Esophagus muscularis mucosa (tissue), 4 donors: ENCODE data around the gene AFTPH. TPM values are rescaled to one million over a fixed set of nuclear protein-coding genes. Genes with fewer than 3 reads are reported as not detected.

ENCODE experiments used
- DNase-seq: peaks from one replicate; pipeline ENCODE4 v3.0.0-alpha.2; 2017; ENCODE audit errors: extremely low spot score
- H3K27ac ChIP-seq, 4 donors: fragments of 200-600 bp; sonication (generic); replicated peaks in 1 of 4; 1 replicate in 3 of 4; 2 replicates in 1 of 4; pipeline ENCODE4 v1.5.1; 2016 to 2019; ENCODE audit warnings: mild to moderate bottlenecking in 1 of 4
- H3K27me3 ChIP-seq, 4 donors: fragments of 200-600 bp; sonication (generic); one replicate each; pipeline versions ENCODE4 v1.5.1 to v1.6.0; 2016 to 2019
- H3K36me3 ChIP-seq, 4 donors: fragments of 200-600 bp; sonication (generic); one replicate each; pipeline ENCODE4 v1.5.1; 2016 to 2019
- H3K4me1 ChIP-seq, 4 donors: fragments of 200-600 bp; sonication (generic); one replicate each; pipeline ENCODE4 v1.5.1; 2016 to 2019
- H3K4me3 ChIP-seq, 4 donors: fragments of 200-600 bp; sonication (generic); 1 replicate in 2 of 4; 2 replicates in 2 of 4; pipeline ENCODE4 v1.5.1; 2016 to 2019; ENCODE audit warnings: mild to moderate bottlenecking in 4 of 4, moderate library complexity in 1 of 4
- H3K9me3 ChIP-seq, 4 donors: fragments of 200-600 bp; sonication (generic); 1 replicate in 3 of 4; 2 replicates in 1 of 4; pipeline ENCODE4 v1.5.1; 2016 to 2019
- EP300 ChIP-seq: sonication (generic); formaldehyde crosslinking; IDR thresholded peaks from one replicate; pipeline ENCODE4 v1.6.1; 2017; ENCODE audit warnings: antibody characterized with exemption
- POLR2A ChIP-seq: fragments of 450-650 bp; IDR thresholded peaks from one replicate; pipeline ENCODE4 v1.6.1; 2017; ENCODE audit warnings: antibody characterized with exemption, moderate library complexity, mild to moderate bottlenecking, low read depth
- POLR2AphosphoS5 ChIP-seq, 2 donors: sonication (generic); formaldehyde crosslinking; IDR thresholded peaks; one replicate each; pipeline ENCODE4 v1.6.1; 2017; ENCODE audit warnings: antibody characterized with exemption in 2 of 2
- WGBS: methylation state at CpG from one replicate; pipeline ENCODE4 v1.1.5; 2018; 5-methylcytosine and 5-hydroxymethylcytosine counted together
- intact Hi-C: fragments of 100-400 bp; cut with DNase I; formaldehyde crosslinking; loops from one replicate; pipeline ENCODE4 v1.15.1; 2023
- total RNA-seq, 4 donors: library from RNA; depleted of rRNA; stranded (reverse); fragments of >200 nt; gene quantifications; one replicate each; pipeline versions ENCODE4 v1.1.0 to v1.2.1, GENCODE V29; 2016
- TF ChIP-seq, protein P1 (sequence below), 3 experiments: fragments of 200-600 bp in 2 of 3; fragments of 450-650 bp in 1 of 3; sonication (generic) in 2 of 3; IDR thresholded peaks; one replicate each; pipeline ENCODE4 v1.5.1; 2017 to 2019; ENCODE audit warnings: antibody characterized with exemption in 3 of 3, mild to moderate bottlenecking in 2 of 3, moderate library complexity in 1 of 3

Gene AFTPH
- total RNA-seq, 4 donors from 2014 or later: 27.5 to 36.1 (median 35.7) TPM

DNA sequence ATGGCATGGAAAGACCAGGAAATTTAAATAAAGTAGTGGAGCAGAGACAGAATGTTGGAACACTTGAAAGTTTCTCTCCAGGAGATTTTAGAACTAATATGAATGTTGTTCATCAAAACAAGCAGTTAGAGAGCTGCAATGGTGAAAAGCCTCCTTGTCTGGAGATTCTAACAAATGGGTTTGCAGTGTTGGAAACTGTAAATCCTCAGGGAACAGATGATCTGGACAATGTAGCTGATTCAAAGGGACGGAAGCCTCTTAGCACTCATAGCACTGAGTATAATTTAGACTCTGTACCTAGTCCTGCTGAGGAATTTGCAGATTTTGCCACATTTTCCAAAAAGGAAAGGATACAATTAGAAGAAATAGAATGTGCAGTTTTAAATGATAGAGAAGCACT, 27.7 kb downstream of the AFTPH start:
- Histone ChIP-seq H3K9me3 (no peaks in the 10 kb centered on the region), H3K27ac (no peak overlapping the region), H3K36me3 (peaks cover 0 to 12% (median 6%) of the 10 kb centered on the region in 4 donors), H3K27me3 (no peaks in the 10 kb centered on the region), H3K4me1 (peaks cover 0 to 13% (median 7%) of the 10 kb centered on the region in 4 donors), H3K4me3 (no peak overlapping the region)
- TF ChIP-seq EP300 (no peak), POLR2A (no peak), POLR2AphosphoS5 (IDR thresholded peaks at IDR 0.05) (no peak)
- TF ChIP-seq, protein P1, sequence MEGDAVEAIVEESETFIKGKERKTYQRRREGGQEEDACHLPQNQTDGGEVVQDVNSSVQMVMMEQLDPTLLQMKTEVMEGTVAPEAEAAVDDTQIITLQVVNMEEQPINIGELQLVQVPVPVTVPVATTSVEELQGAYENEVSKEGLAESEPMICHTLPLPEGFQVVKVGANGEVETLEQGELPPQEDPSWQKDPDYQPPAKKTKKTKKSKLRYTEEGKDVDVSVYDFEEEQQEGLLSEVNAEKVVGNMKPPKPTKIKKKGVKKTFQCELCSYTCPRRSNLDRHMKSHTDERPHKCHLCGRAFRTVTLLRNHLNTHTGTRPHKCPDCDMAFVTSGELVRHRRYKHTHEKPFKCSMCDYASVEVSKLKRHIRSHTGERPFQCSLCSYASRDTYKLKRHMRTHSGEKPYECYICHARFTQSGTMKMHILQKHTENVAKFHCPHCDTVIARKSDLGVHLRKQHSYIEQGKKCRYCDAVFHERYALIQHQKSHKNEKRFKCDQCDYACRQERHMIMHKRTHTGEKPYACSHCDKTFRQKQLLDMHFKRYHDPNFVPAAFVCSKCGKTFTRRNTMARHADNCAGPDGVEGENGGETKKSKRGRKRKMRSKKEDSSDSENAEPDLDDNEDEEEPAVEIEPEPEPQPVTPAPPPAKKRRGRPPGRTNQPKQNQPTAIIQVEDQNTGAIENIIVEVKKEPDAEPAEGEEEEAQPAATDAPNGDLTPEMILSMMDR (IDR thresholded peaks at IDR 0.05): no peak
- DNase-seq: no peak
- WGBS: 86% methylated on average over 1 of the region's 1 CpG
- intact Hi-C loops: no loop called here

DNA sequence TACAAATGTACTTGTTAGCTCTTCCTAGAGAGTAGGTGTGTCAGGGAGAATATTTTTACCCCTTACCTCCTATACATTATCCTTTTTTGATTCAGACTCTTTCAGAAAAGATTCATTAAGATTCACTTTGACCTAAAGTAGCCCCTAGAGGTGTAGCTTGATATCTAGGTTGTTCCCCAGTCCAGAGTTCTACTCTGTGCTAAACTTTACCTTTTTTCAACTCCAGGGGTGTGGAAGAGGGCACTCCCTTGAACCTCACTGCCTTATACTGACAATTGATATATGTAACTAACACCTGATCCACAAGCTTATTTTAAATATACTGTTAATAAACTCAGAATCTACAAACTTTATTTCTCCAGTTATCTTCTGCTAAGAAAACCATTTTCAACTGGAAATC, 30.0 kb downstream of the AFTPH start:
- Histone ChIP-seq H3K27me3 (no peaks in the 10 kb centered on the region), H3K27ac (no peak overlapping the region), H3K36me3 (peaks cover 0 to 17% (median 6%) of the 10 kb centered on the region in 4 donors), H3K4me1 (peaks cover 0 to 13% (median 5%) of the 10 kb centered on the region in 4 donors), H3K9me3 (no peaks in the 10 kb centered on the region), H3K4me3 (no peak overlapping the region)
- no peak for TF ChIP-seq EP300
- no peak for TF ChIP-seq POLR2AphosphoS5 (IDR thresholded peaks at IDR 0.05)
- no peak for TF ChIP-seq POLR2A
- TF ChIP-seq, protein P1 (IDR thresholded peaks at IDR 0.05): no peak
- DNase-seq: no peak
- intact Hi-C loops: no loop called here

DNA sequence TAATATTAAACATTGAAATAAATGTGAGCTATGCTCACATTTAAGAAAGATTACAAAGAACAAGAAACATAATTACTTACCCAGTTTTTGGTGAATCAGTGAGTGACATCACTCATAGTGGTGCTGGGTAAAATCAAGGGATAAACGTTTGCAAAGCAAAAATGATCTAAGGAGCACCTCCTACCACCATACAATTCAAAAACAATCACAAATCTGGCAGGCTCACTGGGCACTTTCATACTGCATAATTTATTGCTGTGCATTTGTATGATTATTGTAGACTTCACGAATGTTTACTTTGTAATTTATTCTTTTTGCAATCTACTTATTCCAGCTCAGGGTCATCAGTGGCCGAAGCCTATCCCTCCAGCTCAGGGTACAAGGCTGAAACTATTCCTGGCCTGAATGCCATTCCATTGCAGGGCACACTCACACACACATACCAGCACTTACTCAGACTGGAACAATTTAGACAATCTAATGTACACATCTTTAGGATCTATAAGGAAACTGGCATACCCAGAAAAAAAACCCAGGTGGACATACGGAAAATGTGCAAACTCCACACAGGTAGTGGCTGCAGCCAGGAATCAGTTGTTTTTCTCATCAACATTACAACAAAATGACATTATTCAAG, 34.4 kb downstream of the AFTPH start:
- no peak for DNase-seq
- intact Hi-C loops: no loop called here
- 87% methylated on average over 4 of the region's 4 CpGs for WGBS
- H3K36me3 ChIP-seq: peaks cover 0 to 6% (median 0%) of the 10 kb centered on the region in 4 donors
- H3K27me3 ChIP-seq: no peaks in the 10 kb centered on the region
- H3K4me1 ChIP-seq: peaks cover 0 to 13% (median 5%) of the 10 kb centered on the region in 4 donors
- TF ChIP-seq POLR2A: no peak
- no peak for TF ChIP-seq EP300
- TF ChIP-seq, protein P1 (IDR thresholded peaks at IDR 0.05): no peak
- no peak for TF ChIP-seq POLR2AphosphoS5 (IDR thresholded peaks at IDR 0.05)
- H3K27ac ChIP-seq: no peak overlapping the region
- H3K4me3 ChIP-seq: no peak overlapping the region
- no peaks in the 10 kb centered on the region for H3K9me3 ChIP-seq

DNA sequence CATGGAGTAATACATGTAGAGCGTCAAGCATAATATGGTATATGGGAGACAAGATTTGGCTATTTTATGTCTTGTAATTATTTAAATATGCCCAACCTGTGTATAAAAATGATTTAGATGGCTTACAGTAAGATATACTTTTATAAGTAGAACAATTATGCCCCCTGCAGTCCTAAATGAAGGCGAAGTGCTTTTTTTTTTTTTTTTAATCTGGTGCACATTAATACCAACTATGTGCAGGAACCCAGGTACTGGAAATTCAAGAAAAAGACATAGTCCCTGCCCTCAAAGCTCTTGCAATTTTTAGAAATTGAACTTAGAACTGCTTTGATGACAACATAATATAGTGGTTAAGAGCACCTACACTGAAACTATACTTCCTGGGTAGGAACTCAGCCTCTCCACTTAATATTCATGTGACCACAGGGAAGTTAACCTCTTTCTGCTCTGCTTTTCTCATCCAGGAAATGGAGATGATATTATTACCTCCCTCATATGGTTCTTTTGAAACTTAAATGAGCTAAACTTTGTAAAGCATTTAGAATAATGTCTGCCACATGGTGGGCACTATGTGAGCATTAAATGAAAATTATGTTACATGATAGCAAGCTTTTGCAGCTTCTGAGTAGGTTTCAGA, 38.1 kb downstream of the AFTPH start:
- intact Hi-C loops: loop anchor here (5.0 to 10.0 kb wide), 2 partner anchors 40 to 227 kb away; partner anchors contain the start of gene AFTPH
- H3K27ac ChIP-seq: no peak overlapping the region
- TF ChIP-seq POLR2A: no peak
- TF ChIP-seq, protein P1 (IDR thresholded peaks at IDR 0.05): peak; percentile 29 to 44 (median 39)

More for the DNA sequence above, 38.1 kb downstream of the AFTPH start:
- peaks cover 0 to 6% (median 0%) of the 10 kb centered on the region in 4 donors for H3K36me3 ChIP-seq
- H3K4me1 ChIP-seq: peaks cover 0 to 4% (median 0%) of the 10 kb centered on the region in 4 donors
- no peak for DNase-seq
- H3K27me3 ChIP-seq: no peaks in the 10 kb centered on the region
- 72% methylated on average over 2 of the region's 2 CpGs for WGBS
- no peak overlapping the region for H3K4me3 ChIP-seq
- no peaks in the 10 kb centered on the region for H3K9me3 ChIP-seq
